HL-60/S4 treated with retinoic acid at 250 ng/mL for 4 days and 3 days (cell line): Measurements from ENCODE around the gene CTBP1.
"Not testable (repeated sequence)": the region's sequence is repeated elsewhere in the genome, so short reads cannot be mapped to it uniquely, and the experiment has no call there.

Experiments
- in situ Hi-C: fragments of 300-500 bp; cut with MboI; formaldehyde crosslinking; loops from 2 replicates; pipeline ENCODE4 v1.7.0; 2022; ENCODE audit warnings: low sequenced_read_pairs

CTBP1 gene

DNA sequence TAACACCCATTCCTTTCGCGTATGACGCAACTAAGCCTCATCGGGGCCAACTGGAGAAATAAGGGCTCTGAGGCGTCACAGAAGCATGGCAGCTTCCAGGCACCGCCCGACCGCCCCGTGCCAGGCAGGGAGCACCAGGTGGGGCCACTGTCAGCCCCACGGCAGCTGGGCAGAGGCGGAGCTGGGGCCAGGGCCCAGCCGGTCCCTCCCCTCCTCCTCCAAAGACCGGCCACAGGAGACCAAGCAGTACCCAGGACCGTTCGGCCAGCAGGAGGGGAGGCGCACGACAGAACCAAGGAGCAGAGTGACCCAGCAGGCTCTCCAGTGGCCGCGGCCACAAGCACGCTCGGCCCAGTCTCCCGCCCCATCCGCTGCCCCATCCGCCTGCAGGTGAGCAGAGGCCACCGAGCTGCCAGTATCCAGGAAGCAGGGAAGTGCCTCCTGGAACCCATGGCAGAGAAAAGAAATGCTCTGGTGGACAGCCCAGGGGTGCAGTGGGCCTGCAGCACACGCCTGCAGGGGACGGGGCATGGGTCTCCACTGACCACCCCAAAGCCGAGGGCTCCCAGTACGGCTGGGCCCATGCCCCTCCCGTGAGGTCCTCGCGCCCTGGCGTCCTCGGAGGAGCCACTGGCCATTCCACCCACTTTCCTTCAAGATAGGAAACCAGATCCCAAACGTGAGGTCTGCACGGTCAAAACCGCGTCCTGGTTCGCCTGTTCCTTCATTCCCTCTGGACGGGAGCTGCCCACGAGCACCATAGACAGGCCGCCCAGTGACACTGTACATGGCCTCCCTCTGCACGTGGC is 9.6 kb downstream of the CTBP1 start:
- in situ Hi-C loops, result no loop called here

DNA sequence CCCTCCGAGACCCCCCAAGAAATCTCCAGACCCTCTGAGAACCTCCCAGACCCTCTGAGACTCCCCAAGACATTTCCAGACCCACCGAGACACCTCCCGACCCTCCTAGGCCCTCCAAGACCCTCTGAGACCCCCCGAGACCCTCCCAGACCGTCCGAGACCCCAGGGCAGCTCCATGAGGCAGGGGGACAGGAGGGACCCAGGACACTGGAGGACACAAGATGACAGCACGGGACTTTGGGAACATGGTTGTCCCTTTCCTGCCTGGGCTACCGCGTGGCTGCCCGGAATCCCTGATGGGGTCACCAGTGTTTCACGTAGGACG is 10.3 kb downstream of the CTBP1 start:
- in situ Hi-C loops, result no loop called here

DNA sequence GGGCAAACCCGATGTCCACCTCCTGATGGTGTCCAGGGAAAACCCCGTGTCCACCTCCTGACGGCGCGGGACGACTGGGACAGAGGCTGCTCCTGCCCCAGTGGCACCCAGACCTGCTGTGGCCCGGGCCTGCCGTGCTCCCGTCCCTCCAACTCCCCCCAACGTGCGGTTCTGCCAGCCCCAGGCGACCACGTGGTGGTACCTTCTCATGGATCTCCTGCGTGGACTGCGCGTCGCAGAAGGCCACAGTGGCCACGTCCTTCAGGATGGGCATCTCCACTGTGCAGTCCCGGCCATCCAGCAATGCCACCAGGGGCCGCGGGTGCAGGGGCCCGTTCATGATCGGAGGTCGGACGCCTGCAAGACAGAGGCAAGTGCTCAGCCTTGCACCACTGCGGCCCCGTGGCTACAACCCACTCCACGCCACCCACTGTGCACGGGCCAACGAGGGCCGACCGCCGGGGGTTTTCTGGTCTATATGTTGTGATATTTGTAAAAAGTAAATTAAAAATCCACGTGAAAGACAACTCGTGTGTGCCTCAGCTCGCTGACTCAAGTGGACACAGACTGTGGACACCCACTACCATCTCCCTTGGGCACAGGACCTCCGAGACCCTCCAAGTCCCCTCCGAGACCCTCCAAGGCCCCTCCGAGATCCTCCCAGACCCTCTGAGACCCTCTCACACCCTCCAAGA is 10.8 kb downstream of the CTBP1 start:
- in situ Hi-C loops, result no loop called here

DNA sequence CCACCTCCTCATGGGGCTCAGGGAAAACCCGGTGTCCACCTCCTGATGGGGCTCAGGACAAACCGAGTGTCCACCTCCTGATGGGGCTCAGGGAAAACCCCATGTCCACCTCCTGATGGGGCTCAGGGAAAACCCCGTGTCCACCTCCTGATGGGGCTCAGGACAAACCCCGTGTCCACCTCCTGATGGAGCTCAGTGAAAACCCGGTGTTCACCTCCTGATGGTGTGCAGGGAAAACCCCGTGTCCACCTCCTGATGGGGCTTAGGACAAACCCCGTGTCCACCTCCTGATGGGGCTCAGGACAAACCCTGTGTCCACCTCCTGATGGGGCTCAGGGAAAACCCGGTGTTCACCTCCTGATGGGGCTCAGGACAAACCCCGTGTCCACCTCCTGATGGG is 11.7 kb downstream of the CTBP1 start:
- in situ Hi-C loops, result not testable (repeated sequence)

DNA sequence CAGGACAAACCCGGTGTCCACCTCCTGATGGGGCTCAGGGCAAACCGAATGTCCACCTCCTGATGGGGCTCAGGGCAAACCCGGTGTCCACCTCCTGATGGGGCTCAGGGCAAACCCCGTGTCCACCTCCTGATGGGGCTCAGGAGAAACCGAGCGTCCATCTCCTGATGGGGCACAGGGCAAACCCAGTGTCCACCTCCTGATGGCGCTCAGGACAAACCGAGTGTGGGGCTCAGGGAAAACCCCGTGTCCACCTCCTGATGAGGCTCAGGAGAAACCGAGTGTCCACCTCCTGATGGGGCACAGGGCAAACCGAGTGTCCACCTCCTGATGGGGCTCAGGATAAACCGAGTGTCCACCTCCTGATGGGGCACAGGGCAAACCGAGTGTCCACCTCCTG is 12.1 kb downstream of the CTBP1 start:
- in situ Hi-C loops, result not testable (repeated sequence)

DNA sequence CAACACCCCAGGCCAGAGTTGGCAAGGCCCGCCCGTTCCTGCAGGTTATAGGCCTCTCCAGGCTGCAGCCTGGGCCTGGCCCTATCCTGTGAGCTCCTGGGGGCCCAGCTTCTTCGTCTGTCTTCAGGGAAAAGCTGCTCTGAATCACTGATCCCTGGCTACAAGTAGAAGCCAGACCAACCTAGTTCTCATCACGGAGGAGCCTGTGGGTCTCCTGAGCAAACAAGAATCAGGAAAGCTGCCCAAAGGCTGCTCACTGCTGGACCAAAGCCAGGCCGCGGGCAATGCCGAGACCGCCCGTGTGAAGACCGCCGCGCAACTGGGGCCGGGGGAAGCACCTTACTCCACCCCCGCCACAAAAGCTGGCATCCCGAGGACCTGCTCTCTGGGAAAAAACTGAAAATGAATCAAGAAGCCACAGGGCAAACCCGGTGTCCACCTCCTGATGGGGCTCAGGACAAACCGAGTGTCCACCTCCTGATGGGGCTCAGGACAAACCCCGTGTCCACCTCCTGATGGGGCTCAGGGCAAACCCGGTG is 12.8 kb downstream of the CTBP1 start:
- in situ Hi-C loops, result no loop called here

DNA sequence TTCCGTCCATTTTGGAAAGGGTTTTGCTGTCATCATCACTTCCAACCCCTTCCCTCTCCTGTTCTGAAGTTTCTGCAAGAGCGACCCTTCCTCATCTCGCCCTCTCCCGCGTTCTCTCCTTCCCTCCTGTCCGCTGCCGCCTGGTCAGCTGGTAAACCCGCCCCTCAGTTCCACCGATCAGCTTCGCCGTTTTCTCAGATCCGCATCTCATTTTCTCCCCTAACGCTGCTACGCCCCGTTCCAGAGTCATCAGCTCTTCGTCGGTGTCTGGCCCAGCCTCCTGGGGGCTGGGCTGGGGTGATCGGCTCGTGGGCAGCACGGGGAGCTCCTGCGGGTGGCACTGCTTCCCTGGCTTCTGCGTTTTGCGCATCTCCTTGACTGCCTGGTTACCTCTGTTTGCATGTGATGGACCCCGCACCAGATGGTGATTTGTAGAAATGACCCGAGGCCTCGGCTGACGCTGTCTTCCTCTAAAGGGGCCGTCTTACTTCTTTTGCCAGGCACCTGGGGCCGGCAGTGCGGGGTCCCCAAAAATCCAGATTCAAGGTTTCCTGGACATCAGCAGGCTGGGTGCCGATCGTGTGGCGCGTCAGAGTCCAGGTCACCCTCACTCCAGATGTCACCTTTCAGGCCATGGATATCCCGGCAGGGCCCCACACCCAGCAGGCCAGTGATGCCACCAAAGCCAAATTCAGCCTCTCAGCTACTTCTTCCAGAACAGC is 13.4 kb downstream of the CTBP1 start:
- in situ Hi-C loops, result no loop called here

DNA sequence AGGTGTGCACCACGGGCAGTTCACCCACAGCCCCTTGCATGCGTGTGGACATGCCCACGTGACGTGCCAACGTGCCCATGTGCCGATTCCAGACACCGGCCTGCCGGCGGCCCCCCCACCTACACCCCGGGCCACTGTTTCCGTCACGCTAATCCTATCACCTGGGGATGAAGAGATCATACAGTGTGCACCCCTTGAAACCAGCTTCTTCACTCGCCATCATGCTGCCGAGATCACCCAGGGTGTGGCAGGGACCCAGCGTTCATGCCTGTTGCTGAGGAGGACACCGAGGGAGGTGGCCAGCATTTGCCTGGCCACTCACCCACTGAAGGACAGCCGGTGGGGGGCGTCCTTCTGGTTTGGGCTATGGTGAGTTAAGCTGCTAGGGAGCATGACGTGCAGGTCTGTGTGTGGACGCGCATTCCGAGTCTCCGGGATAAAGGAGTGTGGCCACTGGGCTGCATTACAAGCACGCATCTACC is 14.1 kb downstream of the CTBP1 start:
- in situ Hi-C loops, result no loop called here

DNA sequence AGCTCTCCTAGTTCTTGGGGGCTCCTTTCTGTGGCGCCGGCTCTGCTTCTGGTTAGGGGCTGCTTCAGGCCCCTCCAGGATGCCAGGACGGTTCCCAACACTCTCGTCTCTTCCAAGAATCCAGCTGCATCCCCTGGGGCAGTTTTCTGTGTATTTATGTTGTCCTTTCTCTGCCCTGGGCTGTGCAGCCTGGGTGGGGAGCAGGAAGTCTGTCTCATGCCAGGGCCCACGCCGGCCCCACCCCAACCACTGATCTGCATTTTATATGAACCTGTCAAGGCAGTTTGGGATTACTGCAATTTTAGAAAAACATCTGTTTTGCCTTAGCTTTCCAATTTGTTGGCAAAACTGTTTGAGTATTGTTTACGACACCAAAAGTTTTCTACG is 14.6 kb downstream of the CTBP1 start:
- in situ Hi-C loops, result no loop called here

DNA sequence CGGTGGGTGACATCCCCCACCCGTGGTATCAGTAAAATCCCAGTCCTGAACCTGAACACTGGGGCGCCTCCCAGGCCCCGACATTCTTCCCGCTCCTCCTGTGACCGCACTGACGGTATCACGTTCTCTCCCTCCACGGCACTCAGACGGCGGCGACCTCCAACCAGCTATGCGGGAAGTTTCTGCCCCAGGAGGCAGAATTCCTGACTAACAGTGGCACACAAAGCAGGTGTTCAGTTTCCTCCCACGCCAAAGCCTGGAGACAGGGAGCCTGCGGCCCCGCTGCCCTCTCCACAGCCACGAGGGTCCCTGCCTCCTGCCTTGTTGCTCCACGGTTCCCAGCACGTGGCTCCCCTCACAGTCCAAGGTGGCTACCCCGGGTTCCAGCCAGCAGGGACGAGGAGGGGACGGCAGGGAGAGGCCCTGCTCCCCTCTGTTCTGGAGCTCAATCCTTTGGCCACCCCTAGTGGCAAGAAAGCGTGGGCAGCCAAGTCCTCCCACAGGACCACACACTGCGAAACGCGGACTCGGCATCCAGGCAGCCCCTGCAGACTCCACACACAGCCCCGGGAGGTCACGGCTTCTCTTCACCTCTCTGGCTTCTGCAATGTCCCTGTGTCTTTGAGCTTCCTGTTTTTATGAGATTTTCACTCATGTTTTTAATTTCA is 15.2 kb downstream of the CTBP1 start:
- in situ Hi-C loops, result no loop called here

DNA sequence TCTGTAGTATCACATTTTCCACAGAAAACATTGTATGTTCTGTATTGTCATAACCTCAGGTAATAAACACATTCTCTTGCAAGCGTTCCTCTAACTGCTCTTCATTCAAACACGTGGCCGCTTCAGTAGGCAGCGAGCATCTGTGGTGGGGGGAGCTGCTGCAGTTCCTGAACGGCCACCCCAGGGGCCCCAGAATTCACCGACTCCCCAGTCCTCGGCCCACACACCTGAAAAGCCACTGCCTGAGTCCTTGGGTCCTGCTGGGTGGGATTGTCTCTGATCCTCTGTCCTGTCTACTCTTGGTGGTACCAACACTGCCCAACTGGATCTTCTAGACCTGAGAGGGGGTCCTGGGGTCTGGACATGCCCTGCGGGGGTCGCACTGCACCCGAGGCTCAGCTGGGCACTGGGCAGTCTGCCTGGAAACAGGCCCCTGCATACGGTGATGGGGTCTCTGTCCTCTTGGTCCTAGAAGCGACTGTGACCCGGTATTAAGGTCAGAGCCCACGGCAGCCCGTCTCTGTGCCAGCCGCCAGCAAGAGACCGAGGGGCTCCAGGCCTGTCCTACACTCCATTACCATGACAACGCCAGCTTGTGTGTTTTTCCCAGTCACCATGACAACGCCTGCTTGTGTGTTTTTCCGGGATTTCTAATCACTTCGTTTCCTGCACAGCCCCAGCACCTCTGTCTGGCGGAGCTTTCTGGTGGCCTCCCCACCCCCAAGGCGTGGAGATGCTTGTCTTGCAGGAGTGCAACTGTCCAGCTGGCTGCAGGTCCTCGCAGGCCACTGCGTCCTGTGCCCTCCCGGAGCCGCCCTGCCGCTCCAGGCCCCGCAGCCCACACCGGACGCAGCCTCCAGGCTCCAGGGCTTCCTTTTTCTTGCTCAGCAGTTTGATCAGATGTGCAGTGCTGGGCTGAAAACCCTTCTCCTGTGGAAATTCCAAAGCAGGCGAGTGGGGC is 16.0 kb downstream of the CTBP1 start:
- in situ Hi-C loops, result no loop called here

DNA sequence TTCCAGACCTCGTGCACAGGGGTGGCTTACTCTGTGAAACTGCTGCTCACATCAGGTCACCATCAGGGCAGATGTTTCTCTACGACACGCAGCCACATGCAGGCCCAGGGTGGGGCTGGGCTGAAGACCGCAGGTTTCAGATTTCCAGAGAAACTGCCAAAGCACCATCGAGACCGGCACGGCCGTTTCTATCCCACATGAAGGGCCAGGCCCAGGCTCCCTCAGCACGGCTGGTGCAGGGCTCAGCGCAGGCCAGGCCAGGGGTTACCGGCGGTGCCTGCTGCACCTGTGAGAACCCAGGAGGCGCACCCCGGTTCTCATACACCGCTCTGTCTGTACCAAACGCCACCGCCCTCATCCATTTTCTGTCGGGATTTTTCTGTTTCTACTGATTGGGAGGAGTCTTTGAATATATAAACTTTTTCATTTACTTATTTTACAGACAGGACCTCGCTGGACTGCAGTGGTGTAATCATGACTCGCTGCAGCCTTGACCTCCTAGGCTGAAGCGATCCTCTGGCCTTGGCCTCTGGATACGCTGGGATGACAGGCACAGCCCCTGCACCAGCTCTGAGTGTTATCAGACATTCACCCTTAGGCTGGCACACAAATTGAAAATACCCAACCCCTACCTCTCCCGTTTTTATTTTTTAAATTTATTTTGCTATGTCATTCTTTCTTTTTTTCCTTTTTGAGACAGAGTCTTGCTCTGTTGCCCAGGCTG is 17.1 kb downstream of the CTBP1 start:
- in situ Hi-C loops, result no loop called here

DNA sequence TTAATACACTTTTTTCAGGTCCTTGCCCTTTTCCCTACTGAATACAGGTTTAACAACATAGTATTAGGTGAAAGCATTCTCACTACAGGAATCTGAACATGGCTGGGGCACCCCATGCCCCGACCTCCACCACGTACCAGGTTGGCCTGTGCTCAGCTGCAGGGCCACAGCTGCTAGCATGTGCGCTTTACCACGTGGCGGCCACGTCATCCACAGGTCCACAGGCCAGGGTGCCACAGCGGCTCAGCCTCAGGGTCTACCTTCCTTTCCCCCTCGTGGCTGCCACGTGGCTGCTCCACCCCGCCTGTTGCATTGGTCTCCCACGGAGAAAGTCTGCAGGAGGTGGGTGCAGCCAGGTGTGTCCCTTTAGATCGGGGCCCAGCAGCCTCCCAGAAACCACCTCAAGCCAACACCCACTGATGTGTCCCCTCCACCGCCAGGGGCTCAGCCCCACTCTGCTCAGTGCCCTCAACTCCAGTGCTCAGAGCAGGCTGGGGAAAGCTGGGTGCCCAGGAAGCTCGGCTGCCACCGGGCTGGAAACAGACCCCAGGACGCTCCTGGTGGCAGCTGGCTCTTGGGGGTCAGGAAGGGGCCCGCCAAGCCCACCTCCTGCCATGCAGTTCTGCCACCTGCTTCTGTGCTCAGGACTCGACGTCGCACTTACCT is 17.8 kb downstream of the CTBP1 start:
- in situ Hi-C loops, result no loop called here

DNA sequence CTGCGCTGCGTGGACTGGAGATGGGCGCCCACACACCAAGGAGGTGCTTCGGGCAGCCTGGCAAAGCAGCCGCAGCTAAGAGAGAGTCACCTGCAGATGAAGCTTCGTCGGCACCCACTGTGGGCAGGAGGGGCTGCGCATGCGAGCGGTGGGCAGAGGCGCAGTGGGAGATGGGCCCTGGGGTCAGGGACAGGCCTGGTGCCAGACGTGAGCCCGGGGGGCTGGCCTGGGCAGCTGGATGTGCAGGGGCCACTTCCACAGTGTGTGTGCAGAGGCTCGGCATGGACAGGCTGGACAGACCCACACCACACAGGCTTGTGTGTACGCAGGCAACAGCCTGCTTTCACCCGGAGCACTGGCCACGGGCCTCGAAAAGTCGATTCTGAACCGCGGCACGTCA is 18.6 kb downstream of the CTBP1 start:
- in situ Hi-C loops, result no loop called here

DNA sequence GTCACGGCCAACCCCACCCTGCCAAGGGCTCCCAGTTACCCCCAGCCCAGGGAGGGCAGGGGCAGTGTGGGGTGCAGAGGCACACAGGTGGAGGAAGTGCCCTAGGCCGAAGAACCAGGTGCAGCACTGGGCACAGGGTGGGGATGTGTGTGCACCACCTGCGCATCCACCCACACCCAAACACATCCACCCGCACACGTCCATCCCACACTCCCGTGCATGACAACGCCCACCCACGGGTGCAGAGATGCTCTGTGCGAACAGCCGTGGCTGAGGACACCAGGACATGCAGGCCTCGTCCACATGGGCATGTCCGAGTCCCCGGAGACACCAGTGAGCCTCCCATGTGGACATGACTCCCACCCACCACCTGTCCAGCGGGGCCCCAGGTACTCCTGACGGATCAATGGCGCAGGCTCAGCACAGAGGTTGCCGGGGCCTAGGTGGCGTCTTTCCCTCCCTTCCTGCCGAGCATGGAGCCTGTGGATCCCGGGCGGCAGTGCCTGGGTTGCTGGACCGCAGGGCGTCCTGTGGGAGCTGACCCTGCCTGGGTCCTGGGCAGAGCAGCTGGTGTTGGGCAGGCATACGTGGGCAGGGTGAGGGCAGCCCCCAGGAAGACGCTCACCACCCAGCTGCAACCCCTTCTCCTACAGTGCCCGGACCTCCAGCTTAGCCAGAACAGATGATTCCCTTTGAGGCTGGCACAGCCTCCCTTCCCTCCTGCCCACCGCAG is 19.6 kb downstream of the CTBP1 start:
- in situ Hi-C loops, result no loop called here

DNA sequence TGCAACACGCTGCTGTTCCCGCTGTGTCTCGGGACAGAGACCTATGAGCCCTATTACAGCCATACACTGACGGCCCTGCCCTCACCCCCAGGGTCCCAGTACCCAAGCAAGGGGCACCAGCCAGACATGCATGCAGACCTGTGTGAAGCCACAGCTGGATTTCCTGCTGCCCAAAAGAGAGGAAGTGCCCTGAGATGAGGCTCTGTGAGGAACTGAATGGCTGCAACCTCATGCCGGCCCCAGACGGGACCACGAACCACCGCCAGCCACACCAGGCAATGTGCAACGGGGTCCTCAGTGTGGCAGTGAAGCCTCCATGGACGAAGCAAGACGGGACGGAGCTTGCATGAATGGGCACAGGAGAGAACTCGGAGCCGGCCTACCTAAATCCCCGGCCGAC is 21.1 kb downstream of the CTBP1 start:
- in situ Hi-C loops, result no loop called here

DNA sequence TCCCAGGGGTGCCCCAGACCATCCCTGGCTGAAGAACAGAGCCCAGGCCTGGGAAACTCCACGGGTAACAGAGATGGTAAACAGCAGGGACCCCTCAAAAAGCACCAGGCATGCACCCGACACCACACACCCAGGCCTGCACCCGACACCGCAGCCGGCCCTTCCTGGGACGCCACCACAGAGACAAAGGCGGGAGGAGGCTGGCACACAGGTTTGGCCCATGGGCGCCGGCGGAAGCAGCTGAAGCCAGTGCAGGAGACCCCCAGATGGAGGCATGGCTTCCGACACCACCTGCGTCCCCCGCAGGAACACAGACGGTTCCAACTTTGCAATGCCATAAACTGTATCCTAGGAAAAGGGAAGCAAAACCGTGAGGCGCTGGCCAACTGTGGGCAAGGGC is 22.3 kb downstream of the CTBP1 start:
- in situ Hi-C loops, result no loop called here

DNA sequence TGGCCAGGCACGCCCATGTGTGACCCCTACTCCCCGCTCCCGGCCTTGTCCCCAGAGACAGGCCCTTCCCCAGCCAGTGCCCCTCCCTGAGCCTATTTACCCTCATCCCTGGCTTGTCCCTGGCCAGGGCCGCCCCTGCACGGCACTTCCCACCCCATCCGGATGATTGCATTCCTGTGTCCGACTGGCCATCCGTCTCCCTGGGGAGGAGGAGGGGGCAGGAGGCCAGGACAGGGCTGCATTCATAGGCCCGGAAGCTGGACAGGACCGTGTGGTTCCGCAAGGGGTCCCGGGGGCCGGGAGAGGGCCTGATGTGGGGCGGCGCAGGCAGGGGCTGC is 22.8 kb downstream of the CTBP1 start:
- in situ Hi-C loops, result no loop called here
